Measurements from ENCODE around the gene WDR70.
"Not testable (repeated sequence)": the region's sequence is repeated elsewhere in the genome, so short reads cannot be mapped to it uniquely, and the experiment has no call there.

WDR70 gene

DNA sequence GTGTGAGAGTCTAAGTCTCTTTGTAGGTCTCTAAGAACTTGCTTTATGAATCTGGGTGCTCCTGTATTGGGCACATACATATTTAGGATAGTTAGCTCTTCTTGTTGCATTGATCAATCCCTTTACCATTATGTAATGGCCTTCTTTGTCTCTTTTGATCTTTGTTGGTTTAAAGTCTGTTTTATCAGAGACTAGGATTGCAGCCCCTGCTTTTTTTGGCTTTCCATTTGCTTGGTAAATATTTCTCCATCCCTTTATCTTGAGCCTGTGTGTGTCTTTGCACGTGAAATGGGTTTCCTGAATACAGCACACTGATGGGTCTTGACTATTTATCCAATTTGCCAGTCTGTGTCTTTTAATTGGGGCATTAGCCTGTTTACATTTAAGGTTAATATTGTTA lies 275.4 kb downstream of the WDR70 start:
- not testable (repeated sequence) for DNase-seq

- no peak for DNase-seq
Measured at GRCh38 chr5:37657046-37657445, 277.9 kb downstream of the WDR70 start.

- DNase-seq, result no peak
Measured at GRCh38 chr5:37658440-37658839, 279.3 kb downstream of the WDR70 start.

DNA sequence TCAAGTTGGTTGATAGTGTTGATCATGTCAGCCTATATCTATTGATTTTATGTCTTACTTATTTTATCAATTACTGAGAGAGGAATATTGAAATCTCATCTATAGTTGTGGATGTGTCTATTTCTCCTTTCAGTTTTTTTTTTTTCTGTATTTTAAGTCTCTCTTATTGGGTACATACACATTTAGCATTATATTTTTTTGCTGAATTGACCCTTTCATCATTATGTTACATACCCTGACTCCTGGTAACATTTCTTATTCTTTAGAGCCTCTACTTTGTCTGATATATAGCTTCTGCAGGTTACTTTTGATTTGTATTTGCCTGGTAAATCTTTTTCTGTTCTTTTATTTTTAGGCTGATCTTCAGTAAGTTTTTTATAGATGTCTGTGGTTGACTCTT lies 281.2 kb downstream of the WDR70 start:
- DNase-seq, result no peak

- DNase-seq, result no peak
Measured at GRCh38 chr5:37661227-37661920, 282.3 kb downstream of the WDR70 start.

- DNase-seq, result no peak
Measured at GRCh38 chr5:37661951-37662350, 282.8 kb downstream of the WDR70 start.

DNA sequence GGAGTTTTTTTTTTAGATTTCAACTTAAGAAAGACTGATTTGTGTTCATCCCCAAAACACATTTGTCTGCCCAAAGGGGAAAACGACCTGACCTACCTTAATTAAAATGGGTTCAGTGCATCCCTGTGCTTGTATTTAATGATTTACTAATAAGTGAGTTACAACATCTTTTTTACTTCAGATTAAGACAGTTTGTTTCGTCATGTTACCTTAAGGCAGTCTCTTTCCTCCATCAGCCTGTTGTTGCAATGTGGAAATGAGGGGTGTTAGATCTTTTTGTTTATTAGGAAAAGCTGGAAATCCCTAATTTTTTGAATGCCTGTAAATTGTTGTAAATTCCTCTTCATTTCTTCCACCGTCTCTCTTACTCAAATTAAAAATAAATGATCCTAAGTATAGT lies 283.2 kb downstream of the WDR70 start:
- DNase-seq, result no peak

GRCh38 chr5:37662789-37663485 lies 283.8 kb downstream of the WDR70 start:
- DNase-seq, result no peak

- DNase-seq, result no peak
Measured at GRCh38 chr5:37663538-37663937, 284.4 kb downstream of the WDR70 start.

DNA sequence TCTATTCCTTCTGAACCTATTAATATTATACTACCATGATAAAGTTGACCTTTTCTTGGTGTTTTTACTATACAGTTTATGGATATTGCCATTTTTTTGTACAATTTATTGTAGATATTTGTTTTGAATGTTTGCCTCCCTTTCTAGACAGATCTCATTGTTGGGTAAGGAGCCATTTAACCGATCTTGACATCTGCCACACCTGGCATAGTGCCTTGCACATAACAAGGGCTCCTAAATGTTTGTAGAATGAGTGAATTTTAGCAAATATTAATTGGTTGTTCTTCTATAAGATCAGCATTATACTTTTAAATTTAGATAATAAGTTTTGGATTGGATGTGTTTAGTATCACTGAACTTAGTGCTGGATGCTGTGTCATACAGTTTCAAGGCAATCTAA lies 285.4 kb downstream of the WDR70 start:
- no peak for DNase-seq

GRCh38 chr5:37665272-37665671 lies 286.2 kb downstream of the WDR70 start:
- no peak for DNase-seq

DNA sequence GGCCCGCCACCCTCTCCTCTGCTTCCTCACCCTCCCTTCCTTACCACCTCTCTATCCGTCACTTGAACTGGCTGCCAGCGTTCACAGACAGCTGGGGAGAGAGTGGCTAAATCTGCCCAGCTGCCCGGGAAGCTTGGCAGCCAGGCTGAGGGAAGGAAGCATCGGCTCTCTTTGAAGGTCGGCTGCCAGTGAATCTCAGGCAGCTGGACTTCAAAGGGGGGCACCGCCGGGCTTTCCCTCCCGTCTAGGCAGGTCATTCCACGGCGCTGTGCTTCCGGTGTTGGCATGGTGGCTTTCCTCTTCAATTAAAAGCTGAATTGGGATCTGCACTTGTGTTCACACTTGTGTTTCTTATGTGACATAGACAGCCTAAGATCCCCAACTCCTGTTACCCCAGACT lies 286.8 kb downstream of the WDR70 start:
- DNase-seq, result no peak

DNA sequence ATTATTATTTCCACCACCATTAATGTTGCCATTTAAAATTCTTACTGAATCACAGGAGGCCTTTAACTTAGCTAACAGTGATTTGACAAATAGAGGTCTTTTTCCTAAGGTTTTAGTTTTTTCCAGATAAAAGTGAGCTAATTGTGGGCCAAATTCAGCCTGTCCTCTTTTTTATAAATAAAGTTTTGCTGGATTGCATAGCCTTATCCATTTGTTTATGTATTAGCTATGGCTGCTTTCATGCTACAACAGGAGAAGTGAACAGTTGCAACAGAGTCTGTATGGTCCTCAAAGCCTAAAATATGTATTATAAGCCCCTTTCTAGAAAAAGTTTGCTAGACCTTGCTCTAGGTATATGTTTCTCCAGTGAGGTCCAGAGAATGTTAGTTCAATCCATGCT lies 288.3 kb downstream of the WDR70 start:
- no peak for DNase-seq

DNA sequence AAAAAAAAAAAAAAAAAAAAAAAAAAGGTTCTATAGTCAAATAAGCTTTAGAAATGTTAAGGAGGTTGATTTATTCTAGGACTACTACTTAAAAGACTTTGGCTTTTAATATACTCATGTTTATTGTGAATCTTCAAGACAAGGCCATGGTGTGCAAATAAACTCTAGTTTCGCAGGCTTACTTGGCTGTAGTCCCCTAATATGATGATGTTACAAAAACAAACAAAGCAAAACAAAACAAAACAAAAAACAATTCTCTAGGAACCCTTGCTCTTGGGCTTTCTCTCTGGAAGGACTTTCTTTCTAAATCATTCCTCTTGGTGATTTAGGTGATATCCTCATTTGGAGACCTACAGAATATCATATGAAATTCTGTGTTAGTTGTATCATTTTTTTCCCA lies 288.7 kb downstream of the WDR70 start:
- no peak for DNase-seq

- no peak for DNase-seq
Measured at GRCh38 chr5:37668524-37669047, 289.5 kb downstream of the WDR70 start.

DNA sequence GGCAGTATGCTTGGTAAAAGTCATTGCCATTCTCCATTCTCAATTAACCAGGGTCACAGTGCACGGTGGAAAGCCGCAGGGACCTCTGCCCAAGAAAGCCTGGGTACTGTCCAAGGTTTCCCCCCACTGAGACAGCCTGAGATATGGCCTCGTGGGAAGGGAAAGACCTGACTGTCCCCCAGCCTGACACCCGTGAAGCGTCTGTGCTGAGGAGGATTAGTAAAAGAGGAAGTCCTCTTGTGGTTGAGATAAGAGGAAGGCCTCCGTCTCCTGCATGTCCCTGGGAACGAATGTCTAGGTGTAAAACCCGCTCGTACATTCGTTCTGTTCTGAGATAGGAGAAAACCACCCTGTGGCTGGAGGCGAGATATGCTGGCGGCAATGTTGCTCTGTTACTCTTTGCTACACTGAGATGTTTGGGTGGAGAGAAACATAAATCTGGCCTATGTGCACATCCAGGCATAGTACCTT lies 293.0 kb downstream of the WDR70 start:
- not testable (repeated sequence) for DNase-seq

GRCh38 chr5:37674361-37674760 lies 295.2 kb downstream of the WDR70 start:
- DNase-seq, result not testable (repeated sequence)

GRCh38 chr5:37679326-37679725 lies 300.2 kb downstream of the WDR70 start:
- not testable (repeated sequence) for DNase-seq

DNA sequence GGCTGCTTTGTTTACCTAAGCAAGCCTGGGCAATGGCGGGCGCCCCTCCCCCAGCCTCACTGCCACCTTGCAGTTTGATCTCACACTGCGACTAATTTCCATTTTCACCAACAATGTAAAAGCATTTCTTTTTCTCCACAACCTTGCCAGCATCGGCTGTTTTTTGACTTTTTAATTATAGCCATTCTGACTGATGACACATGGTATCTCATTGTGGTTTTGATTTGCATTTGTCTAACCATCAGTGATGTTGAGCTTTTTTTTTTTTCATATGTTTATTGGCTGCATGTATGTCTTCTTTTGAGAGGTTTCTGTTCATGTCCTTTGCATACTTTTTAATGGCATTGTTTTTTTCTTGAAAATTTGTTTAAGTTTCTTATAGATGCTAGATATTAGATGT lies 300.8 kb downstream of the WDR70 start:
- not testable (repeated sequence) for DNase-seq

DNA sequence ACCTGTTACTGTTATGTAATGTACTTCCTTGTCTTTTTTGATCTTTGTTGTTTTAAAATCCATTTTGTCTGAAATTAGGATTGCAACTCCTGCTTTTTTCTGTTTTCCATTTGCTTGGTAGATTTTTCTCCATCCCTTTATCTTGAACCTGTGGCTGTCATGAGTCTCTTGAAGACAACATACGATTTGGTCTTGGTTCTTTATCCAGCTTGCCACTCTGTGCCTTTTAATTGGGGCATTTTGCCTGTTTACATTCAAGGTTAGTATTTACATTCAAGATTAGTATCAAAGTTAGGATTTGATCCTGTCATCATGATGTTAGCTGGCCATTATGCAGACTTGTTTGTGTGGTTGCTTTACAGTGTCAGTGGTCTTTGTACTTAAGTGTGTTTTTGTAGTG lies 304.0 kb downstream of the WDR70 start:
- DNase-seq, result no peak

DNA sequence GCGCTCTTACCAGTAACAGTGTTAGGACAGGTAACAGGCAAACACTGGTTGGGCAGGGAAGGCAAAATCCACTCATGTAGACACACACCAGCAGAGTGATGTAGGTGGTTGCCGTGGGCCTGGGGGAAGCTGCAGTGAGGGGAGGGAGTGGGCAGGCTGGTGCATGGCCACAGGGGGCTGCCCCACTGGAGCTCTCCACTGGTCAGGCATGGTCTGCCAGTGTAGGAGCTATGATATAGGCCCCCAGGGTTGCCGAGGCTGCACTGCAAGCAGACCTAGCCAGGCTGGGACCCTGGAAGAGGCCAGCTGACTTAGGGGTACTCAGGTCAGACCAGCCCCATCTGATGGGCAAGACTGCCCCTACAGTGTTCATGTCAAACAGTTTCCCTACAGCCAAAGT lies 306.1 kb downstream of the WDR70 start:
- no peak for DNase-seq

GRCh38 chr5:37685816-37686215 lies 306.7 kb downstream of the WDR70 start:
- no peak for DNase-seq

GRCh38 chr5:37688925-37689324 lies 309.8 kb downstream of the WDR70 start:
- DNase-seq, result not testable (repeated sequence)

- not testable (repeated sequence) for DNase-seq
Measured at GRCh38 chr5:37694333-37694732, 315.2 kb downstream of the WDR70 start.

All from activated CD8-positive, alpha-beta memory T cell treated with anti-CD3 and anti-CD28 coated beads, Interleukin-2, amount 50 U/mL, for 4 hours (primary cell).